H9 (cell line): ENCODE data around the gene ADAM8. TPM values are rescaled to one million over a fixed set of nuclear protein-coding genes. Genes with fewer than 3 reads are reported as not detected.
A peak's percentile ranks its signal among the peaks of the same experiment; 100 is the strongest.

Experiments
- DNase-seq: peaks from one replicate; pipeline ENCODE4 v3.0.0-alpha.2; 2017
- H2AFZ ChIP-seq: one replicate; pipeline ENCODE4 v1.6.1; 2013; ENCODE audit warnings: mild to moderate bottlenecking, low read length, control low read depth, moderate library complexity
- H2AK5ac ChIP-seq: 2 replicates; pipeline ENCODE4 v1.6.1; 2013; ENCODE audit warnings: low read length, control low read depth, mixed read lengths; ENCODE audit not compliant: insufficient read length
- H2BK120ac ChIP-seq: one replicate; pipeline ENCODE4 v1.6.1; 2013; ENCODE audit warnings: low read depth, mild to moderate bottlenecking, low read length, control low read depth, inconsistent platforms; ENCODE audit not compliant: poor library complexity, severe bottlenecking
- H2BK12ac ChIP-seq: 2 replicates; pipeline ENCODE4 v1.6.1; 2013; ENCODE audit warnings: low read length, control low read depth, mixed read lengths, low read depth; ENCODE audit not compliant: insufficient read length
- H2BK15ac ChIP-seq: 2 replicates; pipeline ENCODE4 v1.6.1; 2013; ENCODE audit warnings: low read depth, low read length, control low read depth
- H2BK20ac ChIP-seq: one replicate; pipeline ENCODE4 v1.6.1; 2013; ENCODE audit warnings: low read depth, mild to moderate bottlenecking, low read length, control low read depth, inconsistent platforms; ENCODE audit not compliant: poor library complexity, severe bottlenecking
- H2BK5ac ChIP-seq: 2 replicates; pipeline ENCODE4 v1.6.1; 2013; ENCODE audit warnings: low read length, control low read depth, mixed read lengths; ENCODE audit not compliant: insufficient read length
- H3K14ac ChIP-seq: 2 replicates; pipeline ENCODE4 v1.6.1; 2013; ENCODE audit warnings: low read length, control low read depth; ENCODE audit not compliant: insufficient read depth
- H3K18ac ChIP-seq: 2 replicates; pipeline ENCODE4 v1.6.1; 2013; ENCODE audit warnings: low read depth, mild to moderate bottlenecking, mixed read lengths, low read length, control low read depth; ENCODE audit not compliant: insufficient read length
- H3K23ac ChIP-seq: 2 replicates; pipeline ENCODE4 v1.6.1; 2013; ENCODE audit warnings: low read length, control low read depth, mixed read lengths, low read depth; ENCODE audit not compliant: insufficient read length
- H3K23me2 ChIP-seq: 2 replicates; pipeline ENCODE4 v1.6.1; 2013; ENCODE audit warnings: low read depth, mild to moderate bottlenecking, mixed read lengths, low read length, control low read depth; ENCODE audit not compliant: insufficient read length, poor library complexity, severe bottlenecking
- H3K27ac ChIP-seq: 2 replicates; pipeline ENCODE4 v1.5.1; 2013; ENCODE audit warnings: low read length, control low read depth, mixed read lengths, low read depth; ENCODE audit not compliant: insufficient read length
- H3K27me3 ChIP-seq: 2 replicates; pipeline ENCODE4 v1.6.1; 2013; ENCODE audit warnings: low read length, control low read depth, inconsistent platforms; ENCODE audit not compliant: insufficient read depth
- H3K4ac ChIP-seq: 2 replicates; pipeline ENCODE4 v1.6.1; 2013; ENCODE audit warnings: low read depth, mild to moderate bottlenecking, control low read depth, inconsistent platforms, low read length, moderate library complexity
- H3K4me1 ChIP-seq: 2 replicates; pipeline ENCODE4 v1.6.1; 2013; ENCODE audit warnings: low read length, control low read depth, inconsistent platforms; ENCODE audit not compliant: insufficient read depth
- H3K4me2 ChIP-seq: 2 replicates; pipeline ENCODE4 v1.6.1; 2013; ENCODE audit warnings: low read length, control low read depth, mixed read lengths; ENCODE audit not compliant: insufficient read length, insufficient read depth
- H3K56ac ChIP-seq: 2 replicates; pipeline ENCODE4 v1.6.1; 2013; ENCODE audit warnings: low read depth, mild to moderate bottlenecking, mixed read lengths, low read length, control low read depth; ENCODE audit not compliant: insufficient read length
- H3K79me1 ChIP-seq: 2 replicates; pipeline ENCODE4 v1.6.1; 2013; ENCODE audit warnings: low read depth, mild to moderate bottlenecking, moderate library complexity, low read length, control low read depth, inconsistent platforms; ENCODE audit not compliant: insufficient read depth, poor library complexity, severe bottlenecking
- H3K79me2 ChIP-seq: 2 replicates; pipeline ENCODE4 v1.6.1; 2013; ENCODE audit warnings: low read length, control low read depth, inconsistent platforms; ENCODE audit not compliant: insufficient read depth
- H3K9ac ChIP-seq: 2 replicates; pipeline ENCODE4 v1.6.1; 2013; ENCODE audit warnings: low read length, control low read depth, mixed read lengths; ENCODE audit not compliant: insufficient read length; ENCODE audit errors: extremely low read depth
- H3K9me3 ChIP-seq: one replicate; pipeline ENCODE4 v1.6.1; 2013; ENCODE audit warnings: low read depth, low read length, inconsistent platforms; ENCODE audit not compliant: control insufficient read depth
- H3T11ph ChIP-seq: one replicate; pipeline ENCODE4 v1.6.1; 2013; ENCODE audit warnings: mild to moderate bottlenecking, low read length, control low read depth, inconsistent platforms
- H4K20me1 ChIP-seq: one replicate; pipeline ENCODE4 v1.6.1; 2013; ENCODE audit not compliant: control insufficient read depth, insufficient read length, insufficient read depth
- H4K5ac ChIP-seq: 2 replicates; pipeline ENCODE4 v1.6.1; 2013; ENCODE audit warnings: low read depth, mild to moderate bottlenecking, mixed read lengths, low read length, control low read depth; ENCODE audit not compliant: insufficient read length
- H4K8ac ChIP-seq: replicated peaks from 2 replicates; pipeline ENCODE4 v1.6.1; 2013; ENCODE audit warnings: low read length, control low read depth, mixed read lengths, low read depth; ENCODE audit not compliant: insufficient read length
- H4K91ac ChIP-seq: 2 replicates; pipeline ENCODE4 v1.6.1; 2013; ENCODE audit warnings: low read depth, mild to moderate bottlenecking, moderate library complexity, mixed read lengths, low read length, control low read depth; ENCODE audit not compliant: insufficient read length
- H3K27ac Mint-ChIP-seq, 3 experiments: 2 replicates in 2 of 3; 3 replicates in 1 of 3; pipeline ENCODE4 v1.8.0; 2020 to 2021; ENCODE audit warnings: mixed read lengths in 3 of 3, mild to moderate bottlenecking in 1 of 3, moderate library complexity in 1 of 3
- H3K27me3 Mint-ChIP-seq: 2 replicates; pipeline ENCODE4 v1.8.0; 2021; ENCODE audit warnings: low read depth, mild to moderate bottlenecking, moderate library complexity, mixed read lengths
- H3K36me3 Mint-ChIP-seq, 3 experiments: 2 replicates in 2 of 3; 3 replicates in 1 of 3; pipeline ENCODE4 v1.8.0; 2020 to 2021; ENCODE audit warnings: low read depth in 3 of 3, mixed read lengths in 3 of 3; ENCODE audit not compliant: insufficient read depth in 1 of 3
- H3K4me1 Mint-ChIP-seq, 2 experiments: 2 replicates each; pipeline ENCODE4 v1.8.0; 2020; ENCODE audit warnings: mixed read lengths in 2 of 2
- H3K4me3 Mint-ChIP-seq, 2 experiments: 2 replicates in 1 of 2; 3 replicates in 1 of 2; pipeline ENCODE4 v1.8.0; 2020 to 2021; ENCODE audit warnings: mild to moderate bottlenecking in 2 of 2, mixed read lengths in 2 of 2, moderate library complexity in 1 of 2
- H3K9me3 Mint-ChIP-seq, 2 experiments: 2 replicates in 1 of 2; 3 replicates in 1 of 2; pipeline ENCODE4 v1.8.0; 2020; ENCODE audit warnings: mild to moderate bottlenecking in 2 of 2, mixed read lengths in 2 of 2, moderate library complexity in 1 of 2
- CTCF ChIP-seq: fragments of 200-600 bp; sonication (generic); conservative IDR thresholded peaks from 3 replicates; pipeline ENCODE4 v1.8.0; 2021; ENCODE audit warnings: antibody characterized with exemption, mild to moderate bottlenecking
- WGBS: extraction: QIAGEN DNeasy Blood & Tissue Kit; methylation state at CpG from one replicate; pipeline ENCODE4 v1.1.7; 2013; ENCODE audit warnings: missing lambda C conversion rate, low lambda C conversion rate, mixed read lengths; ENCODE audit not compliant: insufficient read length; ENCODE audit errors: extremely low coverage; 5-methylcytosine and 5-hydroxymethylcytosine counted together
- total RNA-seq: library from RNA; stranded (reverse); gene quantifications from 2 replicates; pipeline ENCODE4 v1.2.1, GENCODE V29; 2021

The ADAM8 gene
- total RNA-seq, 1 experiment from 2014 or later = 5.4 TPM

GRCh38 chr10:133309720-133310398 is 33.2 kb upstream of the ADAM8 start:
- H4K20me1 ChIP-seq = no peaks in the 10 kb centered on the region
- no peak overlapping the region for H2AK5ac ChIP-seq
- Mint-ChIP-seq H3K9me3 (no peaks in the 10 kb centered on the region; a peak in 3 of 5 replicates), H3K4me1 (peaks cover 11 to 14% of the 10 kb centered on the region in 2 experiments), H3K27ac (peak overlapping the region in 1 of 3 experiments; percentile 67; a peak in 1 of 7 replicates), H3K27me3 (no peaks in the 10 kb centered on the region; the same call in 1 of the 2 replicates), H3K4me3 (peak overlapping the region; percentile 79 to 93), H3K36me3 (peaks cover 4 to 34% (median 19%) of the 10 kb centered on the region in 3 experiments)
- WGBS = no CpG with 5 or more reads among the region's 33 CpGs
- H4K91ac ChIP-seq = no peak overlapping the region
- no peaks in the 10 kb centered on the region for H3K27me3 ChIP-seq
- H4K5ac ChIP-seq = no peak overlapping the region
- peaks cover 9% of the 10 kb centered on the region for H3K23me2 ChIP-seq
- H3T11ph ChIP-seq = no peak overlapping the region
- no peak overlapping the region for H2BK20ac ChIP-seq
- H3K14ac ChIP-seq = no peak overlapping the region
- no peak overlapping the region for H3K56ac ChIP-seq
- no peaks in the 10 kb centered on the region for H3K9me3 ChIP-seq
- no peak for TF ChIP-seq CTCF
- H2AFZ ChIP-seq = no peak overlapping the region
- H2BK12ac ChIP-seq = no peak overlapping the region
- no peak overlapping the region for H2BK120ac ChIP-seq
- no peak for DNase-seq
- no peak overlapping the region for H2BK5ac ChIP-seq
- no peaks in the 10 kb centered on the region for H3K4me1 ChIP-seq
- no peak overlapping the region for H3K9ac ChIP-seq
- no peak overlapping the region for H3K23ac ChIP-seq
- H3K79me2 ChIP-seq = peaks cover 7% of the 10 kb centered on the region; the same call in 1 of the 2 replicates
- peaks cover 6% of the 10 kb centered on the region for H3K79me1 ChIP-seq
- no peak overlapping the region for H4K8ac ChIP-seq
- H3K27ac ChIP-seq = no peak overlapping the region
- H3K18ac ChIP-seq = no peak overlapping the region
- H3K4ac ChIP-seq = no peak overlapping the region
- H3K4me2 ChIP-seq = peak overlapping the region; percentile 91
- H2BK15ac ChIP-seq = no peak overlapping the region
